Neural cell (in vitro differentiated cells): ENCODE results near the gene HPD. TPM values are rescaled to one million over a fixed set of nuclear protein-coding genes. Genes with fewer than 3 reads are reported as not detected.

Source experiments
- H2AFZ ChIP-seq: fragments of 200-600, 300-800 bp; sonication (generic), shearing (Covaris generic); 2 replicates; pipeline ENCODE4 v1.6.0; 2014; ENCODE audit warnings: low read depth, mild to moderate bottlenecking, antibody characterized with exemption, low read length, moderate library complexity
- H3F3A ChIP-seq: fragments of 200-600 bp; shearing (Covaris generic); 2 replicates; pipeline ENCODE4 v1.6.1; 2016; ENCODE audit warnings: mild to moderate bottlenecking, moderate library complexity, mixed read lengths, antibody characterized with exemption, low read length; ENCODE audit not compliant: insufficient read depth, poor library complexity, severe bottlenecking
- H3K27ac ChIP-seq: fragments of 200-600, 300-800 bp; sonication (generic), shearing (Covaris generic); 2 replicates; pipeline ENCODE4 v1.5.1; 2014; ENCODE audit warnings: mild to moderate bottlenecking, low read length, moderate library complexity
- H3K27me3 ChIP-seq: fragments of 300-800, 200-600 bp; sonication (generic), shearing (Covaris generic); 2 replicates; pipeline ENCODE4 v1.6.0; 2014; ENCODE audit warnings: mild to moderate bottlenecking, low read depth, low read length, moderate library complexity; ENCODE audit not compliant: insufficient read depth
- H3K36me3 ChIP-seq: fragments of 300-800, 200-600 bp; sonication (generic), shearing (Covaris generic); 2 replicates; pipeline ENCODE4 v1.5.1; 2014; ENCODE audit warnings: mild to moderate bottlenecking, antibody characterized with exemption, low read length, moderate library complexity; ENCODE audit not compliant: insufficient read depth
- H3K4me2 ChIP-seq: fragments of 300-800, 200-600 bp; sonication (generic), shearing (Covaris generic); 2 replicates; pipeline ENCODE4 v1.6.0; 2014; ENCODE audit warnings: mild to moderate bottlenecking, low read length
- H3K4me3 ChIP-seq: fragments of 300-800, 200-600 bp; sonication (generic), shearing (Covaris generic); 2 replicates; pipeline ENCODE4 v1.5.1; 2014; ENCODE audit warnings: mild to moderate bottlenecking, low read length, moderate library complexity
- H3K79me2 ChIP-seq: fragments of 200-600 bp; shearing (Covaris generic); replicated peaks from 2 replicates; pipeline ENCODE4 v1.6.0; 2014; ENCODE audit warnings: mild to moderate bottlenecking, low read length, moderate library complexity; ENCODE audit not compliant: insufficient read depth
- H3K9ac ChIP-seq: fragments of 300-800, 200-600 bp; sonication (generic), shearing (Covaris generic); 2 replicates; pipeline ENCODE4 v1.6.1; 2016; ENCODE audit warnings: mild to moderate bottlenecking, low read length, mixed read lengths
- H3K9me2 ChIP-seq: fragments of 200-600 bp; shearing (Covaris generic); 2 replicates; pipeline ENCODE4 v1.6.1; 2016; ENCODE audit warnings: mild to moderate bottlenecking, low read length, mixed read lengths; ENCODE audit not compliant: insufficient read depth
- H3K9me3 ChIP-seq: fragments of 200-600, 300-800 bp; sonication (generic), shearing (Covaris generic); 2 replicates; pipeline ENCODE4 v1.6.1; 2016; ENCODE audit warnings: mild to moderate bottlenecking, mixed run types, low read length, moderate library complexity, mixed read lengths
- H4K20me1 ChIP-seq: fragments of 200-600 bp; shearing (Covaris generic); 2 replicates; pipeline ENCODE4 v1.6.1; 2016; ENCODE audit warnings: mild to moderate bottlenecking, mixed run types; ENCODE audit not compliant: insufficient read depth
- EP300 ChIP-seq: fragments of 450-650 bp; conservative IDR thresholded peaks from 2 replicates; pipeline ENCODE4 v1.6.1; 2014; ENCODE audit warnings: antibody characterized with exemption, mild to moderate bottlenecking, moderate library complexity; ENCODE audit not compliant: poor library complexity, severe bottlenecking
- EZH2 ChIP-seq: fragments of 200-600, 300-800 bp; shearing (Covaris generic), sonication (generic); IDR thresholded peaks from 2 replicates; pipeline ENCODE4 v1.6.1; 2014; ENCODE audit warnings: antibody characterized with exemption, low read length, borderline replicate concordance, mild to moderate bottlenecking; ENCODE audit not compliant: insufficient read depth, poor library complexity, severe bottlenecking
- MXI1 ChIP-seq: fragments of 450-650 bp; conservative IDR thresholded peaks from 2 replicates; pipeline ENCODE4 v1.6.1; 2014; ENCODE audit warnings: antibody characterized with exemption, mild to moderate bottlenecking; ENCODE audit not compliant: poor library complexity, severe bottlenecking
- POLR2AphosphoS5 ChIP-seq: IDR thresholded peaks from 2 replicates; pipeline ENCODE4 v1.6.1; 2012
- RAD21 ChIP-seq: fragments of 450-650 bp; conservative IDR thresholded peaks from 2 replicates; pipeline ENCODE4 v1.6.1; 2014; ENCODE audit warnings: antibody characterized with exemption, mild to moderate bottlenecking, moderate library complexity
- SMC3 ChIP-seq: fragments of 450-650 bp; conservative IDR thresholded peaks from 2 replicates; pipeline ENCODE4 v1.6.1; 2014; ENCODE audit warnings: antibody characterized with exemption, mild to moderate bottlenecking, moderate library complexity; ENCODE audit not compliant: poor library complexity
- TAF1 ChIP-seq: IDR thresholded peaks from 2 replicates; pipeline ENCODE4 v1.6.1; 2012; ENCODE audit warnings: low read depth
- polyA plus RNA-seq: library from polyadenylated mRNA; depleted of rRNA; stranded (reverse); fragments of >200 nt; gene quantifications from 2 replicates; pipeline ENCODE4 v1.2.3, GENCODE V29; 2014
- TF ChIP-seq, protein P1 (sequence below): fragments of 450-650 bp; IDR thresholded peaks from 2 replicates; pipeline ENCODE4 v1.5.1; 2014; ENCODE audit warnings: antibody characterized with exemption, mild to moderate bottlenecking, moderate library complexity; ENCODE audit not compliant: poor library complexity, severe bottlenecking
- TF ChIP-seq, protein P2 (sequence below): IDR thresholded peaks from 2 replicates; pipeline ENCODE4 v1.6.1; 2012; ENCODE audit warnings: borderline replicate concordance

The HPD gene
- polyA plus RNA-seq, 1 donor from 2014 or later: not detected

DNA sequence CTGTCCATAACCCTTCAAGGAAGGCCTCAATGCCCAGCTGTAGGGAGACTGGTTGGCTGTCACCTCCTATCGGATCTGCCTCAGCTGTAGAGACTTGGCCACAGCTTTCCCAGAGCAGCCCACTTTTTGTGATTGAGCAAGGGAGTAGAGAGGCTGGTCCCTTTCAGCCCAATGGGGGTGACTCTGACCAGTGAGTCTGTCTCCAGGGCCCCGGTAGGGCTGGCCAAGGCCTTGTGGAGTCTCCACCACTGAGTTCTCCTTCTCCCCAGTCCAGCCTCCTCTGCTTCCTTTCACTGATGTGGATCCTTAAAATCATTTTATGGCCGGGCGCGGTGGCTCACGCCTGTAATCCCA is 14.5 kb upstream of the HPD start:
- H3K27me3 ChIP-seq: no peaks in the 10 kb centered on the region
- no peak overlapping the region for H3K27ac ChIP-seq
- H4K20me1 ChIP-seq: no peaks in the 10 kb centered on the region
- no peaks in the 10 kb centered on the region for H3K9me2 ChIP-seq
- H3F3A ChIP-seq: no peaks in the 10 kb centered on the region
- no peak overlapping the region for H3K9ac ChIP-seq
- no peak overlapping the region for H2AFZ ChIP-seq
- H3K4me2 ChIP-seq: no peak overlapping the region
- H3K36me3 ChIP-seq: no peaks in the 10 kb centered on the region
- no peaks in the 10 kb centered on the region for H3K9me3 ChIP-seq
- H3K4me3 ChIP-seq: no peak overlapping the region
- no peak for TF ChIP-seq RAD21
- TF ChIP-seq EP300: no peak
- TF ChIP-seq, protein P1, sequence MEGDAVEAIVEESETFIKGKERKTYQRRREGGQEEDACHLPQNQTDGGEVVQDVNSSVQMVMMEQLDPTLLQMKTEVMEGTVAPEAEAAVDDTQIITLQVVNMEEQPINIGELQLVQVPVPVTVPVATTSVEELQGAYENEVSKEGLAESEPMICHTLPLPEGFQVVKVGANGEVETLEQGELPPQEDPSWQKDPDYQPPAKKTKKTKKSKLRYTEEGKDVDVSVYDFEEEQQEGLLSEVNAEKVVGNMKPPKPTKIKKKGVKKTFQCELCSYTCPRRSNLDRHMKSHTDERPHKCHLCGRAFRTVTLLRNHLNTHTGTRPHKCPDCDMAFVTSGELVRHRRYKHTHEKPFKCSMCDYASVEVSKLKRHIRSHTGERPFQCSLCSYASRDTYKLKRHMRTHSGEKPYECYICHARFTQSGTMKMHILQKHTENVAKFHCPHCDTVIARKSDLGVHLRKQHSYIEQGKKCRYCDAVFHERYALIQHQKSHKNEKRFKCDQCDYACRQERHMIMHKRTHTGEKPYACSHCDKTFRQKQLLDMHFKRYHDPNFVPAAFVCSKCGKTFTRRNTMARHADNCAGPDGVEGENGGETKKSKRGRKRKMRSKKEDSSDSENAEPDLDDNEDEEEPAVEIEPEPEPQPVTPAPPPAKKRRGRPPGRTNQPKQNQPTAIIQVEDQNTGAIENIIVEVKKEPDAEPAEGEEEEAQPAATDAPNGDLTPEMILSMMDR: no peak
- TF ChIP-seq EZH2: no peak
- TF ChIP-seq, protein P2, sequence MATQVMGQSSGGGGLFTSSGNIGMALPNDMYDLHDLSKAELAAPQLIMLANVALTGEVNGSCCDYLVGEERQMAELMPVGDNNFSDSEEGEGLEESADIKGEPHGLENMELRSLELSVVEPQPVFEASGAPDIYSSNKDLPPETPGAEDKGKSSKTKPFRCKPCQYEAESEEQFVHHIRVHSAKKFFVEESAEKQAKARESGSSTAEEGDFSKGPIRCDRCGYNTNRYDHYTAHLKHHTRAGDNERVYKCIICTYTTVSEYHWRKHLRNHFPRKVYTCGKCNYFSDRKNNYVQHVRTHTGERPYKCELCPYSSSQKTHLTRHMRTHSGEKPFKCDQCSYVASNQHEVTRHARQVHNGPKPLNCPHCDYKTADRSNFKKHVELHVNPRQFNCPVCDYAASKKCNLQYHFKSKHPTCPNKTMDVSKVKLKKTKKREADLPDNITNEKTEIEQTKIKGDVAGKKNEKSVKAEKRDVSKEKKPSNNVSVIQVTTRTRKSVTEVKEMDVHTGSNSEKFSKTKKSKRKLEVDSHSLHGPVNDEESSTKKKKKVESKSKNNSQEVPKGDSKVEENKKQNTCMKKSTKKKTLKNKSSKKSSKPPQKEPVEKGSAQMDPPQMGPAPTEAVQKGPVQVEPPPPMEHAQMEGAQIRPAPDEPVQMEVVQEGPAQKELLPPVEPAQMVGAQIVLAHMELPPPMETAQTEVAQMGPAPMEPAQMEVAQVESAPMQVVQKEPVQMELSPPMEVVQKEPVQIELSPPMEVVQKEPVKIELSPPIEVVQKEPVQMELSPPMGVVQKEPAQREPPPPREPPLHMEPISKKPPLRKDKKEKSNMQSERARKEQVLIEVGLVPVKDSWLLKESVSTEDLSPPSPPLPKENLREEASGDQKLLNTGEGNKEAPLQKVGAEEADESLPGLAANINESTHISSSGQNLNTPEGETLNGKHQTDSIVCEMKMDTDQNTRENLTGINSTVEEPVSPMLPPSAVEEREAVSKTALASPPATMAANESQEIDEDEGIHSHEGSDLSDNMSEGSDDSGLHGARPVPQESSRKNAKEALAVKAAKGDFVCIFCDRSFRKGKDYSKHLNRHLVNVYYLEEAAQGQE: no peak
- TF ChIP-seq TAF1: no peak
- TF ChIP-seq POLR2AphosphoS5: no peak
- no peak for TF ChIP-seq MXI1
- no peak for TF ChIP-seq SMC3
- no peaks in the 10 kb centered on the region for H3K79me2 ChIP-seq

DNA sequence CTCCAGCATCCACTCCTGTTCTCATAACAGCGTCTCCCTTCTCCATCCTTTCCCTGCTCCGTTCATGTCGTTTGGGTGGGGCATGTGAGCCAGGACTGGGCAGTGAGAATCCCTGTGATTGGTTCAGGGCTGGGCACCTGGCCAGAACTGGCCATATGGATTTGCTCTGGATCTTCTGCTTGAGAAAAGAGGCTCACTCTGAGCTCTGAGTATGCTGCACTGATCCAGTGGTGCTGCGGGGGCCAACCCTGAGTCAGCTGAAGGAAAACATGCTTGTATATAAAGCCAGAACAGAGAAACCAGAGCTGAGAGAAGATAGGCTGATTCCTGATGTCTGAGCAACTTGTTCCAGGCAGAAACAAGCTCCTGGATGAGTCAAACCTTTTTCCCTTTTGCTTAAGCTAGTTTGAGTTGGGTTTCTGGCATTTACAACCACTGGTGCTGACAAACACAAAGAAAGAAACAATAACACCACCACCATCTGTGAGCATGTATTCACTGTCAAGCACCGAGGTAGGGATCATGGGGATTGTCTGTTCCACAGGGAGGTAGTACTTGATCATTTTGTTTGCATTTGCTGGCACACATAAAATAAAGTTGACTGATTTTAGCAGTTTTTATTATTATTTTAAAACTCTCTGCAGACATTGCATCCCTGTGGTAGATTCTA is 14.0 kb upstream of the HPD start:
- H3K27ac ChIP-seq: no peak overlapping the region

More for the DNA sequence above, 14.0 kb upstream of the HPD start:
- H4K20me1 ChIP-seq: no peaks in the 10 kb centered on the region
- no peak overlapping the region for H3K9ac ChIP-seq
- H2AFZ ChIP-seq: no peak overlapping the region
- no peak overlapping the region for H3K4me2 ChIP-seq
- H3K79me2 ChIP-seq: no peaks in the 10 kb centered on the region
- H3K36me3 ChIP-seq: no peaks in the 10 kb centered on the region
- TF ChIP-seq EZH2: no peak
- TF ChIP-seq POLR2AphosphoS5: no peak
- TF ChIP-seq, protein P1: no peak
- TF ChIP-seq, protein P2: no peak
- no peak for TF ChIP-seq RAD21
- TF ChIP-seq EP300: no peak
- TF ChIP-seq MXI1: no peak
- TF ChIP-seq SMC3: no peak
- TF ChIP-seq TAF1: no peak
- H3K4me3 ChIP-seq: no peak overlapping the region
- H3K9me3 ChIP-seq: no peaks in the 10 kb centered on the region
- no peaks in the 10 kb centered on the region for H3K27me3 ChIP-seq
- no peaks in the 10 kb centered on the region for H3F3A ChIP-seq
- no peaks in the 10 kb centered on the region for H3K9me2 ChIP-seq
